ENCODE results near the gene ATPAF1. TPM values are rescaled to one million over a fixed set of nuclear protein-coding genes. Genes with fewer than 3 reads are reported as not detected.

The ATPAF1 gene
- total and polyA plus RNA-seq, 2 donors (not counting 1 experiment from before 2014, with no cell fraction given): 65.6 to 72.1 TPM

GRCh38 chr1:46638921-46639320 is 29.2 kb downstream of the ATPAF1 start:
- no peak overlapping the region for H3K27ac ChIP-seq (ENCODE audit: insufficient read depth, low read length)
- H2AFZ ChIP-seq (ENCODE audit: low read length): no peak overlapping the region
- no peak overlapping the region for H3K4me3 ChIP-seq (replicated peaks in 1 of 4; ENCODE audit: control extremely low read depth in 1 of 4, insufficient read depth in 1 of 4, low read depth in 3 of 4, low read length in 4 of 4)
- H3K79me2 ChIP-seq (ENCODE audit: control insufficient read depth, insufficient read depth, low read length): no peaks in the 10 kb centered on the region
- H4K20me1 ChIP-seq (ENCODE audit: control insufficient read depth, extremely low read depth, insufficient read depth, low read length): no peaks in the 10 kb centered on the region
- H3K9ac ChIP-seq (ENCODE audit: insufficient read depth, low read length): no peak overlapping the region
- DNase-seq (ENCODE audit: low read depth in 2 of 2): no peak
- H3K4me1 ChIP-seq (ENCODE audit: control insufficient read depth, extremely low read depth, insufficient read depth, low read length): peaks cover 6% of the 10 kb centered on the region
- H3K36me3 ChIP-seq (ENCODE audit: control insufficient read depth, insufficient read depth, low read length): peaks cover 4% of the 10 kb centered on the region
- TF ChIP-seq EZH2 (IDR thresholded peaks at IDR 0.05; ENCODE audit: low read length, missing control alignments): no peak
- TF ChIP-seq CTCF (conservative IDR thresholded peaks at IDR 0.05 in 1 of 2, IDR thresholded peaks at IDR 0.05 in 1 of 2; ENCODE audit: low read depth in 1 of 2, low read length in 2 of 2): no peak
- H3K4me2 ChIP-seq (ENCODE audit: extremely low read depth, insufficient read depth, low read length): no peak overlapping the region
- no peaks in the 10 kb centered on the region for H3K27me3 ChIP-seq (ENCODE audit: control insufficient read depth, insufficient read depth, low read length)
- no peaks in the 10 kb centered on the region for H3K9me3 ChIP-seq (ENCODE audit: control insufficient read depth, insufficient read depth, low read depth, low read length)

GRCh38 chr1:46637444-46638083 is 30.6 kb downstream of the ATPAF1 start:
- H3K79me2 ChIP-seq (ENCODE audit: control insufficient read depth, insufficient read depth, low read length): no peaks in the 10 kb centered on the region
- no peak for TF ChIP-seq CTCF (conservative IDR thresholded peaks at IDR 0.05 in 1 of 2, IDR thresholded peaks at IDR 0.05 in 1 of 2; ENCODE audit: low read depth in 1 of 2, low read length in 2 of 2)
- no peaks in the 10 kb centered on the region for H4K20me1 ChIP-seq (ENCODE audit: control insufficient read depth, extremely low read depth, insufficient read depth, low read length)
- H3K4me1 ChIP-seq (ENCODE audit: control insufficient read depth, extremely low read depth, insufficient read depth, low read length): no peaks in the 10 kb centered on the region
- H2AFZ ChIP-seq (ENCODE audit: low read length): no peak overlapping the region
- no peak overlapping the region for H3K4me2 ChIP-seq (ENCODE audit: extremely low read depth, insufficient read depth, low read length)
- H3K27ac ChIP-seq (ENCODE audit: insufficient read depth, low read length): no peak overlapping the region
- no peaks in the 10 kb centered on the region for H3K9me3 ChIP-seq (ENCODE audit: control insufficient read depth, insufficient read depth, low read depth, low read length)
- peaks cover 4% of the 10 kb centered on the region for H3K36me3 ChIP-seq (ENCODE audit: control insufficient read depth, insufficient read depth, low read length)
- no peaks in the 10 kb centered on the region for H3K27me3 ChIP-seq (ENCODE audit: control insufficient read depth, insufficient read depth, low read length)
- H3K9ac ChIP-seq (ENCODE audit: insufficient read depth, low read length): no peak overlapping the region
- H3K4me3 ChIP-seq (replicated peaks in 1 of 4; ENCODE audit: control extremely low read depth in 1 of 4, insufficient read depth in 1 of 4, low read depth in 3 of 4, low read length in 4 of 4): no peak overlapping the region
- DNase-seq (ENCODE audit: low read depth in 2 of 2): no peak

GRCh38 chr1:46635205-46635604 is 33.0 kb downstream of the ATPAF1 start:
- no peak for DNase-seq (ENCODE audit: low read depth in 2 of 2)
- Histone ChIP-seq H3K4me1 (ENCODE audit: control insufficient read depth, extremely low read depth, insufficient read depth, low read length) (no peaks in the 10 kb centered on the region), H3K9me3 (ENCODE audit: control insufficient read depth, insufficient read depth, low read depth, low read length) (no peaks in the 10 kb centered on the region), H3K27ac (ENCODE audit: insufficient read depth, low read length) (no peak overlapping the region), H4K20me1 (ENCODE audit: control insufficient read depth, extremely low read depth, insufficient read depth, low read length) (no peaks in the 10 kb centered on the region), H3K27me3 (ENCODE audit: control insufficient read depth, insufficient read depth, low read length) (no peaks in the 10 kb centered on the region), H3K4me3 (replicated peaks in 1 of 4; ENCODE audit: control extremely low read depth in 1 of 4, insufficient read depth in 1 of 4, low read depth in 3 of 4, low read length in 4 of 4) (no peak overlapping the region), H3K4me2 (ENCODE audit: extremely low read depth, insufficient read depth, low read length) (no peak overlapping the region), H3K36me3 (ENCODE audit: control insufficient read depth, insufficient read depth, low read length) (peaks cover 5% of the 10 kb centered on the region), H3K9ac (ENCODE audit: insufficient read depth, low read length) (no peak overlapping the region), H2AFZ (ENCODE audit: low read length) (no peak overlapping the region), H3K79me2 (ENCODE audit: control insufficient read depth, insufficient read depth, low read length) (no peaks in the 10 kb centered on the region)
- TF ChIP-seq EZH2 (IDR thresholded peaks at IDR 0.05; ENCODE audit: low read length, missing control alignments): no peak
- TF ChIP-seq CTCF (conservative IDR thresholded peaks at IDR 0.05 in 1 of 2, IDR thresholded peaks at IDR 0.05 in 1 of 2; ENCODE audit: low read depth in 1 of 2, low read length in 2 of 2): no peak

Measured in fibroblast of lung (primary cell).